Muscle of leg (tissue), 11 donors: ENCODE data around the gene POLR2J. TPM values are rescaled to one million over a fixed set of nuclear protein-coding genes. Genes with fewer than 3 reads are reported as not detected.
"Not testable (repeated sequence)": the region's sequence is repeated elsewhere in the genome, so short reads cannot be mapped to it uniquely, and the experiment has no call there.

Experiments used
- DNase-seq: peaks from one replicate; pipeline ENCODE4 v3.0.0; 2013
- H3K27ac ChIP-seq: one replicate; pipeline ENCODE4 v1.5.1; 2013; ENCODE audit warnings: mild to moderate bottlenecking, low read length, control low read depth
- H3K27me3 ChIP-seq: one replicate; pipeline ENCODE4 v1.6.1; 2013; ENCODE audit warnings: low read length; ENCODE audit not compliant: control insufficient read depth, insufficient read depth
- H3K36me3 ChIP-seq: one replicate; pipeline ENCODE4 v1.6.1; 2013; ENCODE audit warnings: low read length; ENCODE audit not compliant: control insufficient read depth, insufficient read depth
- H3K4me1 ChIP-seq: one replicate; pipeline ENCODE4 v1.6.1; 2013; ENCODE audit warnings: low read length; ENCODE audit not compliant: control insufficient read depth, insufficient read depth
- H3K4me3 ChIP-seq: one replicate; pipeline ENCODE4 v1.5.1; 2013; ENCODE audit warnings: low read length, control low read depth
- H3K9me3 ChIP-seq: replicated peaks from 2 replicates; pipeline ENCODE4 v1.6.1; 2013; ENCODE audit warnings: low read depth, low read length; ENCODE audit not compliant: control insufficient read depth
- WGBS: methylation state at CpG from one replicate; pipeline ENCODE4 v1.1.5; 2013; ENCODE audit warnings: missing lambda C conversion rate; ENCODE audit not compliant: insufficient coverage; 5-methylcytosine and 5-hydroxymethylcytosine counted together
- polyA plus RNA-seq, 8 donors: library from polyadenylated mRNA; unstranded; fragments of 120-200 nt; gene quantifications; one replicate each; pipeline versions ENCODE4 v1.2.1 to v1.2.3, GENCODE V29; 2013; ENCODE audit warnings: inconsistent platforms in 1 of 8, low replicate concordance in 1 of 8; ENCODE audit not compliant: insufficient read length in 8 of 8, insufficient read depth in 1 of 8
- total RNA-seq: library from RNA; stranded (reverse); fragments of 120-200 nt; gene quantifications from one replicate; pipeline ENCODE4 v1.2.4, GENCODE V29; 2013

Gene POLR2J
- total and polyA plus RNA-seq, 9 donors = 29.8 to 45.7 (median 34.9) TPM

DNA sequence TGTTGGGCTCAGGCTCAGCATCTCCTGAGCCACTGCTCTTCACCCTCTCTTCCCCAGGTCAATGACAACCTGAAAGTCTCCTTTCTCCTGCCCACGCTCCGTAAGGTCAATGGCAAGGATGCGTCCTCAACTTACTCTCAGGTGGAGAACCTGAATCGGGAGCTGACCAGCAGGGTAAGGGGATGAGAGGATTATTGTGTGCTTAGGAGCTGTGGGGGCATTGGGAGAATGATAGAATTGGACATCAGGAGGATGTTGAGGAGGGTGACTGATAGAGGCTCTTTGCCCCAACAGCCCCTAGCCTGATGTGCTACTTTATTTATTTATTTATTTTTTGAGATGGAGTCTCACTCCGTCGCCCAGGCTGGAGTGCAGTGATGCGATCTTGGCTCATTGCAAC is 12.6 kb downstream of the POLR2J start:
- WGBS = 98% methylated on average over 4 of the region's 7 CpGs
- peaks cover 19% of the 10 kb centered on the region for H3K4me1 ChIP-seq
- H3K27ac ChIP-seq = no peak overlapping the region
- no peaks in the 10 kb centered on the region for H3K9me3 ChIP-seq
- no peak for DNase-seq
- H3K36me3 ChIP-seq = peaks cover 25% of the 10 kb centered on the region
- H3K4me3 ChIP-seq = peak overlapping the region; percentile 100
- H3K27me3 ChIP-seq = no peaks in the 10 kb centered on the region

DNA sequence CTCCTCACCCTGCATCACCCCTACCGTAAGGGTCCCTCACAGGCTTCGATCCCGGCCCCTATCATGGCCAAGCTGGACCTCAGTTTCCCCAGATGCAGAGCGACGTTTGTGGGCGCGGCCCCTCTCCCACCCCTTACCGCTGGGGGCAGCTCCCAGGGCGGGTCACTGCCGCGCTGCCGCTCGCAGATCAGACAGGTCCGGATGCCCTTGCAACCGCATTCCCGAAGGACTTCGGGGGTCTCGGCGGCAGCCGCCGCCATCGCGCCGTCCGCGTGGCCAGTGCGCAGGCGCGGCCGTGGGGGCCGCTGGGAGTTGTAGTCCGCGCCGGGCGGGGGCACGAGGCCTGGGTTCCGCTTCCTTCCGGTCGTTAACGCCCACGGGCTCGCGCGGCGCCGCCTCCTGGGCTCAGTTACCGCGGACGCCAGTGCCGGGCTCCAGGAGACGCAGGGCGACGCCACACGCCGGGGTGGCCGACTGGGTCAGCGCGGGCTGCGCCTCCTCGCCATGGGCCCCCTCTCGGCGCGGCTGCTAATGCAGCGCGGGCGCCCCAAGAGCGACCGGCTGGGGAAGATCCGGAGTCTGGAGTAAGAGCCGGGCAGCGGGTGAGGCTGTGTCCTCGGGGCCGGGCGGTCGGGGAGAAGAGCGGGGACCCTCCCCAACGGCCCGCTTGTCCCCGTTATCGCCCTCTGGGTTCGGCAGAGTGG is 14.0 kb downstream of the POLR2J start, which contains the start of the genes ALKBH4 and LRWD1:
TSS of gene ALKBH4 (minus strand) at position 287 of the 704 bp plus-strand sequence. CDS start at position 260, 27 bp downstream.
TSS of gene LRWD1 (plus strand) at position 408 of the 704 bp plus-strand sequence. CDS start at position 505, 97 bp downstream.
- Histone ChIP-seq H3K9me3 (no peaks in the 10 kb centered on the region), H3K27me3 (no peaks in the 10 kb centered on the region), H3K36me3 (peaks cover 23% of the 10 kb centered on the region), H3K27ac (peak within 1 kb of the TSS; percentile 29), H3K4me3 (peak within 1 kb of the TSS; percentile 100), H3K4me1 (peaks cover 19% of the 10 kb centered on the region)
- under 1% methylated on average over 71 of the region's 81 CpGs for WGBS
- peak; percentile 96 for DNase-seq

- peak overlapping the region; percentile 100 for H3K4me3 ChIP-seq
- no peak overlapping the region for H3K27ac ChIP-seq
- H3K27me3 ChIP-seq = no peaks in the 10 kb centered on the region
- H3K36me3 ChIP-seq = peaks cover 24% of the 10 kb centered on the region
- no peak for DNase-seq
- 7% methylated on average over 22 of the region's 24 CpGs for WGBS
- peaks cover 19% of the 10 kb centered on the region for H3K4me1 ChIP-seq
- no peaks in the 10 kb centered on the region for H3K9me3 ChIP-seq
Measured at GRCh38 chr7:102463841-102464576, 14.7 kb downstream of the POLR2J start.

GRCh38 chr7:102460467-102460866 is 18.3 kb downstream of the POLR2J start:
- Histone ChIP-seq H3K36me3 (peaks cover 42% of the 10 kb centered on the region), H3K27ac (no peak overlapping the region), H3K4me1 (peaks cover 12% of the 10 kb centered on the region), H3K9me3 (no peaks in the 10 kb centered on the region), H3K27me3 (no peaks in the 10 kb centered on the region), H3K4me3 (no peak overlapping the region)
- no peak for DNase-seq
- 87% methylated on average over 5 of the region's 8 CpGs for WGBS

DNA sequence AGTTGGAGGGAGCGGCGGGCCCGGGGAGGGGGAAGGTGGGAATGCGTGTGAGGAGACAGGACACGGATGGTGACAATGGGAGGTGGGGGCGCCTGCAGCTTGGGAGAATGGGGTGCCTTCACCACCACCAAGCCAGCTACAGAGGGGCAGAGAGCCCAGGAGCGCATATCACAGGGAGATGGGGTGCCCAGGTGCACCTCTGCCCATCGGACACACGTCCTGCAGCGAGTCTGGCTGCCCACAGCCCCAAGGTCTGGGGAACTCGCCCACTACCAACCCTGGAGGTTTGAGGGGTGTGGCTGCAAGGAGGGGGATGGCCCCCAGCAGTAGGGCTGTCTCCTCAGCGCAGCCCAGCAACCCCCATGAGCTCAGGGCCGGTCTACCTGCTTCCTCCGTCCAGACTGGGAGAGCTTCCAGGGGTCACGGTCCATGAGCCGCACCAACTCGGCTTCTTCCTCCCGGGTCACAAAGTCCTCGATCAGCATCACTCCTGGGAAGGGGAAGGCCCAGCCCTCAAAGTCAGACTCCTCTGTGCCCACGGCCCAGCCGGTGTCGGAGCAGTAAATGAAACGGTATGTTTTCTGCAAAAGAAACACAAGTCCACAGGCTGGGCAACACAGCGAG is 19.4 kb downstream of the POLR2J start:
- WGBS = 91% methylated on average over 19 of the region's 24 CpGs
- peaks cover 48% of the 10 kb centered on the region for H3K36me3 ChIP-seq
- H3K27ac ChIP-seq = no peak overlapping the region
- H3K4me3 ChIP-seq = no peak overlapping the region
- no peaks in the 10 kb centered on the region for H3K9me3 ChIP-seq
- peaks cover 11% of the 10 kb centered on the region for H3K4me1 ChIP-seq
- no peaks in the 10 kb centered on the region for H3K27me3 ChIP-seq
- no peak for DNase-seq

DNA sequence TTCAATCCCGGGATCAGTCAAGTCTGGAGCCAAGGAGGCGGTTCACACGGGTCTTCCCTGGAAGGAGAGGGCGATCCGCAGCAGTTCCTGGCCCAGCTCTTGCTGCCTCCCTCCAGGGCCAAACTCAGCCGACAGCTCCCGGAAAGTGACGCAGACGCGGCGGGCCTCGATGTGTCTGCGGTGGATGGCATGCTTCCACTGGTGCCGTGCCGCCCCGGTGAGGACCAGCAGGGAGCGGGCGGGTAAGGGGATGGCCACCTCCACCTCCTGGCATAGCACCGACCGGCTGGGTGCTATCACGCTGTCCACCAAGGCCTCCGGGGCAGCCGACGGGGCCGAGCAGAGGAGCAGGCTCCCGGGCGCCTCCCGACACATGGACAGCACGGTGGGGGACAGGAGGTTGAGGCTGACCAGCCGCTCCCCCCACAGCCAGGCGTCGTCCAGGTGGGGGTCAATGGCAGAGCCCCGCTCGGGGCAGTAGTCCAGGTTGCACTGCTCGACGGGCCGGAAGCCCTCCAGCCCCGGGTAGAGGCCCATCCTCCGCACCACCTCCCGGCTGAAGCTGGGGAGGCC is 21.3 kb downstream of the POLR2J start:
- DNase-seq = no peak
- H3K27me3 ChIP-seq = no peaks in the 10 kb centered on the region
- no peak overlapping the region for H3K27ac ChIP-seq
- WGBS = 89% methylated on average over 37 of the region's 40 CpGs
- H3K9me3 ChIP-seq = no peaks in the 10 kb centered on the region
- no peak overlapping the region for H3K4me3 ChIP-seq
- H3K36me3 ChIP-seq = peaks cover 48% of the 10 kb centered on the region
- H3K4me1 ChIP-seq = no peaks in the 10 kb centered on the region

- Histone ChIP-seq H3K9me3 (no peaks in the 10 kb centered on the region), H3K4me1 (peaks cover 6% of the 10 kb centered on the region), H3K4me3 (no peak overlapping the region), H3K36me3 (peaks cover 48% of the 10 kb centered on the region), H3K27me3 (no peaks in the 10 kb centered on the region), H3K27ac (no peak overlapping the region)
- WGBS = 75% methylated on average over 2 of the region's 10 CpGs
- no peak for DNase-seq
Measured at GRCh38 chr7:102456327-102456726, 22.4 kb downstream of the POLR2J start.

DNA sequence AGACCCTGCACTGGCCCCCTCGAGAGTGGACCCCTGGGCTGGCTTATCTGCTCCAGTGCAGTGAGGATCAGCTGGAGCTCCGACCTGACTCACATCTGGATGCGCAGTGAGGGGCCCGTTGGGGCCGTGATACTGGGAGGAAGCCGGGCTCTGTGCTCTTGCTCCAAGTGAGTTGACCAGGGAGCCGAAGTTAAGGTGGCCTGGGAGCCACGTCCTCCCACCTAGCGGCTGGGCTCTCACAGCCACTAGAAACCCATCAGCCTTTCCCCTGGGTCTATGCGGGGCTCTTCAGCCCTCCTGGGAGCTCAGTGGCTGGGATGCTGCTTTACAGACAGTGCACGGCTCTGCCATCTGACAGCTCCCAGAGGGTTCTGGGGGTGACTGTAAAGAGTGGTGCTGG is 23.1 kb downstream of the POLR2J start:
- peaks cover 7% of the 10 kb centered on the region for H3K4me1 ChIP-seq
- no peaks in the 10 kb centered on the region for H3K27me3 ChIP-seq
- no peak for DNase-seq
- H3K4me3 ChIP-seq = no peak overlapping the region
- no peaks in the 10 kb centered on the region for H3K9me3 ChIP-seq
- H3K27ac ChIP-seq = no peak overlapping the region
- H3K36me3 ChIP-seq = peaks cover 46% of the 10 kb centered on the region
- 65% methylated on average over 11 of the region's 11 CpGs for WGBS

DNA sequence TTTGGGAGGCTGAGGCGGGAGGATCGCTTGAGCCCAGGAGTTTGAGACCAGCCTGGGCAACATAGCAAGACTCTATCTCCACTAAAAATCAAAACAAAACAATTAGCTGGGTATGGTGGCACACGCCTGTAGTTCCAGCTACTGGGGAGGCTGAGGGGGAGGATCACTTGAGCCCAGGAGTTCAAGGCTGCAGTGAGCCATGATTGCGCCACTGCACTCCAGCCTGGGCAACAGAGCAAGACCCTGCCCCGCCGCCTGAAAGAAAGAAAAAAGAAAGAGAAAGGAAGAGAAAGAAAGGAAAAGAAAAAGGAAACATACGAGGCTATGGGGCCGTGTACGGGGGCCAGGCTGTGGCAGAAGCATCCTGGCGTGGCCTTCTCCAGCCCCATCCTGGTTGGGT is 23.8 kb downstream of the POLR2J start:
- 91% methylated on average over 9 of the region's 10 CpGs for WGBS
- H3K27ac ChIP-seq, DNase-seq, H3K4me3 ChIP-seq, H3K4me1 ChIP-seq, H3K9me3 ChIP-seq, H3K27me3 ChIP-seq: not testable (repeated sequence)
- peaks cover 43% of the 10 kb centered on the region for H3K36me3 ChIP-seq

DNA sequence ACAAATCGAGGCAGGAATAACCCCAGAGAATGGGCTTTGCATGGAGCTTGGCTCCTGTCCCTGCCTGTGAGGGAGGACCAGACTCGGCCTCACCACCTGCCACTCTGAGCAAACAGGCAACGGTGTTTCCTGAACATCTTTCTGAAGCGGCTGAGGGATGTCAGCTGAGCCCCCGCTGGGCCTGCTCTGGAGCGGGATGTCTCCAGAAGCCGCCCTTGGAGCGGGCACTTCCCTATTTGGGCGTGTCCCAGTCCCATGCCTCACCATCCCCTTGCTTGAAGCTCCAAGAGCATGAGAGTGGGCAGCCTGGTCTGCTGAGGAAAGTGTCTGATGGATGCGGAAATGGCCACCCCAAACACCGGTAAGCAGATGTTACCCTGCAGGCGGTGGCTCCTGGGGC is 24.3 kb downstream of the POLR2J start:
- Histone ChIP-seq H3K27me3 (no peaks in the 10 kb centered on the region), H3K9me3 (no peaks in the 10 kb centered on the region), H3K4me3 (no peak overlapping the region), H3K4me1 (peaks cover 7% of the 10 kb centered on the region), H3K36me3 (peaks cover 41% of the 10 kb centered on the region), H3K27ac (no peak overlapping the region)
- DNase-seq = no peak
- whole genome bisulfite sequencing = 61% methylated on average over 12 of the region's 12 CpGs
